Cortex of kidney (tissue), 1 donor: ENCODE data around the gene MAP3K9.
"Not testable (repeated sequence)": the region's sequence is repeated elsewhere in the genome, so short reads cannot be mapped to it uniquely, and the experiment has no call there.

ENCODE experiments used
- DNase-seq: peaks from one replicate; lab custom pipeline; 2025; lab: John Stamatoyannopoulos, UW

The MAP3K9 gene

GRCh38 chr14:70809225-70810219, at the start of gene MAP3K9:
Gene MAP3K9 (minus strand): TSS chr14:70809513. CDS start chr14:70809171, 342 bp downstream.
- peak; percentile 18 for DNase-seq

GRCh38 chr14:70858641-70859040, 49.3 kb upstream of the MAP3K9 start:
- no peak for DNase-seq

GRCh38 chr14:70857496-70857890, 48.2 kb upstream of the MAP3K9 start:
- DNase-seq, result no peak

GRCh38 chr14:70856851-70857495, 47.7 kb upstream of the MAP3K9 start:
- DNase-seq, result no peak

GRCh38 chr14:70855486-70855885, 46.2 kb upstream of the MAP3K9 start:
- DNase-seq, result no peak

GRCh38 chr14:70853658-70854057, 44.3 kb upstream of the MAP3K9 start:
- not testable (repeated sequence) for DNase-seq

GRCh38 chr14:70847406-70848090, 38.2 kb upstream of the MAP3K9 start:
- DNase-seq, result no peak

- DNase-seq, result no peak
Measured at GRCh38 chr14:70845601-70846000, 36.3 kb upstream of the MAP3K9 start.

- DNase-seq, result no peak
Measured at GRCh38 chr14:70842851-70843462, 33.6 kb upstream of the MAP3K9 start.

GRCh38 chr14:70838076-70838475, 28.8 kb upstream of the MAP3K9 start:
- DNase-seq, result no peak

- no peak for DNase-seq
Measured at GRCh38 chr14:70836946-70837345, 27.6 kb upstream of the MAP3K9 start.

- no peak for DNase-seq
Measured at GRCh38 chr14:70833884-70834283, 24.6 kb upstream of the MAP3K9 start.

- DNase-seq, result no peak
Measured at GRCh38 chr14:70832561-70833305, 23.4 kb upstream of the MAP3K9 start.

- DNase-seq, result no peak
Measured at GRCh38 chr14:70830998-70831781, 21.9 kb upstream of the MAP3K9 start.

- no peak for DNase-seq
Measured at GRCh38 chr14:70828188-70828587, 18.9 kb upstream of the MAP3K9 start.

GRCh38 chr14:70827752-70828151, 18.4 kb upstream of the MAP3K9 start:
- no peak for DNase-seq

- DNase-seq, result no peak
Measured at GRCh38 chr14:70827347-70827746, 18.0 kb upstream of the MAP3K9 start.

GRCh38 chr14:70823281-70823680, 14.0 kb upstream of the MAP3K9 start:
- no peak for DNase-seq

- DNase-seq, result no peak
Measured at GRCh38 chr14:70822530-70823185, 13.3 kb upstream of the MAP3K9 start.
